LNCAP (cell line): ENCODE measurements around the gene RERE.

Experiments used
- CTCF ChIP-seq: fragments of 450-650 bp; IDR thresholded peaks from 2 replicates; pipeline ENCODE4 v1.5.1; 2017; ENCODE audit warnings: mild to moderate bottlenecking

Gene RERE

GRCh38 chr1:8525216-8525557 is 292.3 kb downstream of the RERE start:
- TF ChIP-seq CTCF: no peak

- TF ChIP-seq CTCF: no peak
Measured at GRCh38 chr1:8524627-8525157, 292.7 kb downstream of the RERE start.

DNA sequence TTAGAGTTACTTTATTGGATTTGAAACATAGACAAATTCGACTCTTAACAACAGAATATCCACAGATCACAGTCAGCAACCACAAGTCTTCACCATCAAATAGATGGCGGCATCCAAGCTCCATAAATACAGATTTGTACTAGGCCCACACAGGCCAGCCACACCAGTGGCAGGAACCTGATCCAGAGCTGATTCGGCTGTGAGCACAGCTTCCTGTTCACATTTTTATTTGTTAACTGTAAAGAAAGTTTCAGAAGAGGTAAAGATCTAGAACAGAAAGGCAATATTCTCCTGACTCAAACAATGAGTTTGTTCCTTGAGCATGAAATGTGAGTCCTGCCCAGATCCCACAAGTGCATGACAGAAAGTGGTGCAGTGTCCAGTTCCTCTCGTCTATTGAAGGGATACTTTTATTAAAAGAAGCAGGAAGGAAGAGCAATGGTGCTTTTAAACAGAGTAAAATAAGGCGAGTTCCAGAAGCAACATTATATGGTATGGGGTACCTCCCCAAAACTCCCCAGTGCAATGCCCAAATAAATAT is 293.7 kb downstream of the RERE start:
- TF ChIP-seq CTCF: no peak

GRCh38 chr1:8520483-8520966 is 296.9 kb downstream of the RERE start:
- TF ChIP-seq CTCF: no peak

GRCh38 chr1:8519167-8519566 is 298.3 kb downstream of the RERE start:
- TF ChIP-seq CTCF: no peak

- TF ChIP-seq CTCF: no peak
Measured at GRCh38 chr1:8518490-8518801, 299.0 kb downstream of the RERE start.

GRCh38 chr1:8517661-8518489 is 299.6 kb downstream of the RERE start:
- TF ChIP-seq CTCF: no peak
